Daoy (cell line): ENCODE data around the gene CDC16. TPM values are rescaled to one million over a fixed set of nuclear protein-coding genes. Genes with fewer than 3 reads are reported as not detected.
"Not testable (repeated sequence)": the region's sequence is repeated elsewhere in the genome, so short reads cannot be mapped to it uniquely, and the experiment has no call there.

Experiments used
- DNase-seq: peaks from one replicate; pipeline ENCODE4 v3.0.0-alpha.2; 2015; ENCODE audit warnings: low read depth
- total RNA-seq: library from RNA; depleted of rRNA; stranded (reverse); fragments of >200 nt; shearing (Covaris generic); gene quantifications from 2 replicates; pipeline ENCODE4 v1.2.3, GENCODE V29; 2014

The CDC16 gene
- total RNA-seq, 1 experiment from 2014 or later = 19.0 TPM

GRCh38 chr13:114227528-114227927 lies 7.2 kb upstream of the CDC16 start:
- DNase-seq = no peak

GRCh38 chr13:114228176-114228575 lies 6.5 kb upstream of the CDC16 start:
- DNase-seq = no peak

- DNase-seq = no peak
These were observed 5.2 kb upstream of the CDC16 start for GRCh38 chr13:114229506-114229905.

GRCh38 chr13:114230117-114230516 lies 4.6 kb upstream of the CDC16 start:
- DNase-seq = no peak

- DNase-seq = no peak
These were observed 4.1 kb upstream of the CDC16 start for GRCh38 chr13:114230575-114230974.

GRCh38 chr13:114231886-114232285 lies 2.8 kb upstream of the CDC16 start:
- DNase-seq = no peak

GRCh38 chr13:114234266-114234644 lies 442 bp upstream of the CDC16 start:
- DNase-seq = no peak

GRCh38 chr13:114235697-114236096 lies 1.0 kb downstream of the CDC16 start:
- no peak for DNase-seq

GRCh38 chr13:114236227-114236626 lies 1.5 kb downstream of the CDC16 start:
- DNase-seq = no peak

- no peak for DNase-seq
These were observed 2.9 kb downstream of the CDC16 start for GRCh38 chr13:114237415-114238112.

GRCh38 chr13:114241918-114242317 lies 7.2 kb downstream of the CDC16 start:
- no peak for DNase-seq

GRCh38 chr13:114243971-114244370 lies 9.3 kb downstream of the CDC16 start:
- no peak for DNase-seq

- DNase-seq = no peak
These were observed 9.9 kb downstream of the CDC16 start for GRCh38 chr13:114244637-114245036.

GRCh38 chr13:114248011-114248410 lies 13.3 kb downstream of the CDC16 start:
- DNase-seq = no peak

GRCh38 chr13:114249077-114249476 lies 14.4 kb downstream of the CDC16 start:
- DNase-seq = no peak

GRCh38 chr13:114251639-114252440 lies 17.1 kb downstream of the CDC16 start:
- DNase-seq = not testable (repeated sequence)

GRCh38 chr13:114256547-114256946 lies 21.9 kb downstream of the CDC16 start:
- no peak for DNase-seq

GRCh38 chr13:114257014-114257413 lies 22.3 kb downstream of the CDC16 start:
- DNase-seq = no peak

GRCh38 chr13:114258589-114258988 lies 23.9 kb downstream of the CDC16 start:
- DNase-seq = no peak

- no peak for DNase-seq
These were observed 24.7 kb downstream of the CDC16 start for GRCh38 chr13:114259374-114259773.

GRCh38 chr13:114259974-114260373 lies 25.3 kb downstream of the CDC16 start:
- no peak for DNase-seq

- DNase-seq = no peak
These were observed 26.1 kb downstream of the CDC16 start for GRCh38 chr13:114260814-114261213.

- DNase-seq = no peak
These were observed 26.8 kb downstream of the CDC16 start for GRCh38 chr13:114261328-114261965.
